H1 (cell line): ENCODE data around the gene C1orf87.

Experiments used
- CEBPB ChIP-seq: IDR thresholded peaks from 2 replicates; pipeline ENCODE4 v1.6.1; 2012; ENCODE audit warnings: low read depth, low read length
- EGR1 ChIP-seq: IDR thresholded peaks from 2 replicates; pipeline ENCODE4 v1.6.1; 2011; ENCODE audit warnings: low read depth, low read length, borderline replicate concordance
- EP300 ChIP-seq, 2 experiments: IDR thresholded peaks; 1 replicate in 1 of 2; 2 replicates in 1 of 2; pipeline ENCODE4 v1.6.1; 2011 to 2012; ENCODE audit warnings: low read depth in 2 of 2, low read length in 2 of 2, mild to moderate bottlenecking in 2 of 2, borderline replicate concordance in 1 of 2, inconsistent platforms in 1 of 2, moderate library complexity in 1 of 2
- HDAC6 ChIP-seq: IDR thresholded peaks from one replicate; pipeline ENCODE4 v1.7.1; 2012; ENCODE audit warnings: low read depth, mild to moderate bottlenecking, inconsistent platforms, low read length, moderate library complexity
- JUND ChIP-seq: IDR thresholded peaks from 2 replicates; pipeline ENCODE4 v1.6.1; 2011; ENCODE audit warnings: mild to moderate bottlenecking, improper control_type of control experiment, low read length
- NRF1 ChIP-seq: IDR thresholded peaks from 2 replicates; pipeline ENCODE4 v1.6.1; 2011; ENCODE audit warnings: mild to moderate bottlenecking, low read depth, low read length, improper control_type of control experiment
- POLR2A ChIP-seq, 2 experiments: IDR thresholded peaks; 1 replicate in 1 of 2; 2 replicates in 1 of 2; pipeline ENCODE4 v1.6.1; 2011; ENCODE audit warnings: low read depth in 2 of 2, low read length in 2 of 2, mild to moderate bottlenecking in 2 of 2; ENCODE audit errors: control extremely low read depth in 1 of 2
- RAD21 ChIP-seq, 2 experiments: IDR thresholded peaks in 1 of 2; conservative IDR thresholded peaks in 1 of 2; 2 replicates each; pipeline ENCODE4 v1.6.1; 2011; ENCODE audit warnings: low read depth in 2 of 2, low read length in 2 of 2, improper control_type of control experiment in 1 of 2, inconsistent platforms in 1 of 2, mild to moderate bottlenecking in 1 of 2, moderate library complexity in 1 of 2
- SIX5 ChIP-seq: IDR thresholded peaks from 2 replicates; pipeline ENCODE4 v1.6.1; 2011; ENCODE audit warnings: mild to moderate bottlenecking, low read depth, low read length
- YY1 ChIP-seq: IDR thresholded peaks from 2 replicates; pipeline ENCODE4 v1.6.1; 2011; ENCODE audit warnings: low read depth, mild to moderate bottlenecking, low read length
- TF ChIP-seq, protein P1 (sequence below): IDR thresholded peaks from 2 replicates; pipeline ENCODE4 v1.6.1; 2011; ENCODE audit warnings: low read length, improper control_type of control experiment
- TF ChIP-seq, protein P2 (sequence below): IDR thresholded peaks from 2 replicates; pipeline ENCODE4 v1.6.1; 2011; ENCODE audit warnings: low read depth, mild to moderate bottlenecking, low read length; ENCODE audit not compliant: insufficient read depth

DNA sequence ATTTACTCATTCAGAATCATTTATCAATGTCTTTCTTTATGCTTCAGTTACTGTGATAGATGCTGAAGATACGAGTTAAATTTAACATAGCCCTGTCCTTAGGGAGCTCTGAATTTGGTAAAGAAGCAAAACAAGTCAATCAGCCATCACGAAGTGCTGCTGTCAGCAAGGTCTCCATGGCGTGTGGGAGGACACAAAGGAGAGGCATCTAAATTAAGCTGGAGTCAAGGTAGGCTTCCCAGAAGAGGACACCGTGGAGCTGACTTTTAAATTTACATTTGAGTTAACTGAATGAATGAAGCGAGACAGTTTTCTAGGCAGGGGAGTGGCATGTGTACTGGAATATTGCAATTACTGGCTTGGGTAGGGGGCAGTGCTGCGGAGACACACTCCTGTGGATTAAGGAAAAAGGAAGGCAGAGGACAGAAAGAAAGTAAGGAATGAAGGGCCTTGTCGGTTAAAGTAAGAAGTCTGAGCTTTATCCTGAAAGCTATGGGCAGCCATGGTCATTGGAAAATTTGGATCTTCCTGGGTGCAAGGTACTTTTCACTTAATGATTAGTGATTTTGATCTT lies 41.3 kb upstream of the C1orf87 start:
- TF ChIP-seq SIX5 (no peak), NRF1 (no peak), YY1 (no peak), EP300 (IDR thresholded peaks at IDR 0.05; ENCODE audit: borderline replicate concordance in 1 of 2, low read depth in 2 of 2, low read length in 2 of 2) (no peak), POLR2A (IDR thresholded peaks at IDR 0.05; ENCODE audit: control extremely low read depth in 1 of 2, low read depth in 2 of 2, low read length in 2 of 2) (no peak), JUND (no peak), CEBPB (no peak), RAD21 (IDR thresholded peaks at IDR 0.05 in 1 of 2, conservative IDR thresholded peaks at IDR 0.05 in 1 of 2; ENCODE audit: low read depth in 2 of 2, low read length in 2 of 2) (no peak), EGR1 (no peak), HDAC6 (no peak)
- TF ChIP-seq, protein P1, sequence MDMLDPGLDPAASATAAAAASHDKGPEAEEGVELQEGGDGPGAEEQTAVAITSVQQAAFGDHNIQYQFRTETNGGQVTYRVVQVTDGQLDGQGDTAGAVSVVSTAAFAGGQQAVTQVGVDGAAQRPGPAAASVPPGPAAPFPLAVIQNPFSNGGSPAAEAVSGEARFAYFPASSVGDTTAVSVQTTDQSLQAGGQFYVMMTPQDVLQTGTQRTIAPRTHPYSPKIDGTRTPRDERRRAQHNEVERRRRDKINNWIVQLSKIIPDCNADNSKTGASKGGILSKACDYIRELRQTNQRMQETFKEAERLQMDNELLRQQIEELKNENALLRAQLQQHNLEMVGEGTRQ: no peak
- TF ChIP-seq, protein P2, sequence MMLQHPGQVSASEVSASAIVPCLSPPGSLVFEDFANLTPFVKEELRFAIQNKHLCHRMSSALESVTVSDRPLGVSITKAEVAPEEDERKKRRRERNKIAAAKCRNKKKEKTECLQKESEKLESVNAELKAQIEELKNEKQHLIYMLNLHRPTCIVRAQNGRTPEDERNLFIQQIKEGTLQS: no peak
